GM19395 (cell line): ENCODE data around the gene WFDC12.

Source experiments
- ATAC-seq: cut with Tn5 transposase; IDR thresholded peaks from one replicate; pipeline ENCODE4 v1.9.1; 2021; ENCODE audit warnings: mild to moderate bottlenecking, moderate library complexity; ENCODE audit not compliant: unreplicated experiment

WFDC12 gene

GRCh38 chr20:45094201-45094600 lies 30.1 kb downstream of the WFDC12 start:
- no peak for ATAC-seq

GRCh38 chr20:45092898-45093297 lies 31.4 kb downstream of the WFDC12 start:
- no peak for ATAC-seq

GRCh38 chr20:45091366-45091765 lies 32.9 kb downstream of the WFDC12 start:
- no peak for ATAC-seq

GRCh38 chr20:45090481-45090880 lies 33.8 kb downstream of the WFDC12 start:
- no peak for ATAC-seq

GRCh38 chr20:45088247-45088646 lies 36.0 kb downstream of the WFDC12 start:
- ATAC-seq, result no peak

- ATAC-seq, result no peak
These were observed 36.5 kb downstream of the WFDC12 start for GRCh38 chr20:45087814-45088213.

- ATAC-seq, result no peak
These were observed 37.0 kb downstream of the WFDC12 start for GRCh38 chr20:45087097-45087790.

- no peak for ATAC-seq
These were observed 38.4 kb downstream of the WFDC12 start for GRCh38 chr20:45085867-45086266.

- no peak for ATAC-seq
These were observed 39.0 kb downstream of the WFDC12 start for GRCh38 chr20:45085289-45085688.

- no peak for ATAC-seq
These were observed 41.1 kb downstream of the WFDC12 start for GRCh38 chr20:45083127-45083526.

GRCh38 chr20:45082468-45082867 lies 41.8 kb downstream of the WFDC12 start:
- ATAC-seq, result no peak

GRCh38 chr20:45080867-45081624 lies 43.2 kb downstream of the WFDC12 start:
- ATAC-seq, result no peak

- no peak for ATAC-seq
These were observed 46.7 kb downstream of the WFDC12 start for GRCh38 chr20:45077559-45077958.
